Progenitor cell of endocrine pancreas (in vitro differentiated cells): ENCODE measurements around the gene BCCIP. TPM values are rescaled to one million over a fixed set of nuclear protein-coding genes. Genes with fewer than 3 reads are reported as not detected.

Experiments used
- DNase-seq: peaks from one replicate; pipeline ENCODE4 v3.0.0; 2021; ENCODE audit warnings: low spot score; ENCODE audit not compliant: unreplicated experiment
- H3K27ac Mint-ChIP-seq: 2 replicates; pipeline ENCODE4 v1.8.0; 2021; ENCODE audit warnings: mild to moderate bottlenecking, moderate library complexity, mixed read lengths
- H3K27me3 Mint-ChIP-seq: 2 replicates; pipeline ENCODE4 v1.8.0; 2021; ENCODE audit warnings: mixed read lengths
- H3K36me3 Mint-ChIP-seq: 2 replicates; pipeline ENCODE4 v1.8.0; 2022; ENCODE audit warnings: mixed read lengths; ENCODE audit not compliant: insufficient read depth
- H3K4me1 Mint-ChIP-seq: 2 replicates; pipeline ENCODE4 v1.8.0; 2021; ENCODE audit warnings: low read depth, mixed read lengths
- H3K4me3 Mint-ChIP-seq: 2 replicates; pipeline ENCODE4 v1.8.0; 2021; ENCODE audit warnings: low read depth, mild to moderate bottlenecking, moderate library complexity, mixed read lengths
- H3K9me3 Mint-ChIP-seq: 2 replicates; pipeline ENCODE4 v1.8.0; 2021; ENCODE audit warnings: low read depth, mixed read lengths
- total RNA-seq: library from RNA; stranded (reverse); gene quantifications from 2 replicates; pipeline ENCODE4 v1.2.1, GENCODE V29; 2021
- TF ChIP-seq, protein P1 (sequence below): fragments of 200-600 bp; sonication (generic); IDR thresholded peaks from one replicate; pipeline ENCODE4 v1.5.0; 2021; ENCODE audit warnings: antibody characterized with exemption, mild to moderate bottlenecking; ENCODE audit not compliant: unreplicated experiment

BCCIP gene
- total RNA-seq, 1 donor from 2014 or later = 69.8 TPM

DNA sequence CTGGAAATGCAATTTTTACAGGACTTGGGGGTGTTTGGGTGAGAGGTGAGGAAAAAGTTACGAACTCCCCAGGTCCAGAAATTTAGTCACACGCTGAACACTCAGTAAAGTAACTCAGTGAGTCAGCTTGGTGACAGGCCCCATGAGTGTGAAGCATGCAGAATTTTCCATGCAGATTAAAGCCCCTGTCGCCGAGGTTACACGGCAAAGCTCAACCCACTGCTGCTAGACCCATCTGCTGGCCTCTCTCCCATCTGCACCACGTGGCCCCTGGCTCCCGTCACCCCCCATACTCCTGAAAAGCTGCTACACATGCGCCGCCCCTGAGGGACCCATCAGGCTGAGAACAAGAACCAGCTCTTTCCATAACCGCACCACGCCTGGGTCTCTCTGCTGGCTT lies 40.7 kb upstream of the BCCIP start:
- TF ChIP-seq, protein P1, sequence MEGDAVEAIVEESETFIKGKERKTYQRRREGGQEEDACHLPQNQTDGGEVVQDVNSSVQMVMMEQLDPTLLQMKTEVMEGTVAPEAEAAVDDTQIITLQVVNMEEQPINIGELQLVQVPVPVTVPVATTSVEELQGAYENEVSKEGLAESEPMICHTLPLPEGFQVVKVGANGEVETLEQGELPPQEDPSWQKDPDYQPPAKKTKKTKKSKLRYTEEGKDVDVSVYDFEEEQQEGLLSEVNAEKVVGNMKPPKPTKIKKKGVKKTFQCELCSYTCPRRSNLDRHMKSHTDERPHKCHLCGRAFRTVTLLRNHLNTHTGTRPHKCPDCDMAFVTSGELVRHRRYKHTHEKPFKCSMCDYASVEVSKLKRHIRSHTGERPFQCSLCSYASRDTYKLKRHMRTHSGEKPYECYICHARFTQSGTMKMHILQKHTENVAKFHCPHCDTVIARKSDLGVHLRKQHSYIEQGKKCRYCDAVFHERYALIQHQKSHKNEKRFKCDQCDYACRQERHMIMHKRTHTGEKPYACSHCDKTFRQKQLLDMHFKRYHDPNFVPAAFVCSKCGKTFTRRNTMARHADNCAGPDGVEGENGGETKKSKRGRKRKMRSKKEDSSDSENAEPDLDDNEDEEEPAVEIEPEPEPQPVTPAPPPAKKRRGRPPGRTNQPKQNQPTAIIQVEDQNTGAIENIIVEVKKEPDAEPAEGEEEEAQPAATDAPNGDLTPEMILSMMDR = no peak
- DNase-seq = no peak
- Mint-ChIP-seq H3K27me3 (no peaks in the 10 kb centered on the region), H3K4me3 (no peak overlapping the region), H3K4me1 (no peaks in the 10 kb centered on the region), H3K36me3 (no peaks in the 10 kb centered on the region), H3K27ac (no peak overlapping the region), H3K9me3 (peaks cover 5% of the 10 kb centered on the region)

DNA sequence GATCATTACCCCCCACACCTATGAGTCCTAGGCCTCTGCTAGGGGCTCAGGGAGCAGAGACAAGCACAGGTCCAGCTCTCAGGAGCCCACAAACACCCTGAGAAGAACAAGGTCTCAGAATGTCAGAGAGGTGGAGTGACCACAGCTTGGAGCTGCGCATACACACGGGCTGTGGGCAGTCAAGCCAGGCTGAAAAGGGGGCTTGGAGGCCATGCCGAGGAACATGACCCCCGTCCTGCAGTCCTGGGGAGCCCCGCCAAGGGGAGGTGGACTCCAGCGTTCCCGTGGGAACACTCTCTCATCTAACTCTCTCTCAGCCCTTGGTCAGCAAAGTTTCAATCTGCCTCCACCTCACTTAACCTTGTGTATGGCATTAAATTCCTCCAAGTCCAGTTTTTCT lies 39.9 kb upstream of the BCCIP start:
- Mint-ChIP-seq H3K9me3 (peaks cover 5% of the 10 kb centered on the region), H3K4me1 (no peaks in the 10 kb centered on the region), H3K27ac (no peak overlapping the region), H3K4me3 (no peak overlapping the region), H3K36me3 (no peaks in the 10 kb centered on the region), H3K27me3 (no peaks in the 10 kb centered on the region)
- TF ChIP-seq, protein P1 = no peak
- no peak for DNase-seq

DNA sequence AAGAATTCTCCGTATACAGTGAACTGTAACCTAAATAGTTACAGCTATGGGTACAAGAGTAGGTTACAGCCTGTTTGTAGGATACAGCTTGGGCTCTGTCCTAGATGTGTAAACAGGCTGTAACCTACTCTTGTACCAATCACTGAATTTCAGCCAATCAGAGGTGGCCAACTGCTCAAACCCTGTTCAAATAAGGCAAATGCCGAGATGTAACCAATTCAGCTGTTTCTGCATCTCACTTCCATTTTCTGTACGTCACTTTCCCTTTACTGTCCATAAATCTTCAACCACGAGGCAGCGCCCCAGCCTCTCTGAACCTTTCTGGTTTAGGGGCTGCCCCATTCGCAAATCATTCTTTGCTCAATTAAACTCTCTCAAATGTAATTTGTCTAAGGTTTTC lies 39.4 kb upstream of the BCCIP start:
- H3K4me1 Mint-ChIP-seq = no peaks in the 10 kb centered on the region
- TF ChIP-seq, protein P1 = no peak
- DNase-seq = no peak

DNA sequence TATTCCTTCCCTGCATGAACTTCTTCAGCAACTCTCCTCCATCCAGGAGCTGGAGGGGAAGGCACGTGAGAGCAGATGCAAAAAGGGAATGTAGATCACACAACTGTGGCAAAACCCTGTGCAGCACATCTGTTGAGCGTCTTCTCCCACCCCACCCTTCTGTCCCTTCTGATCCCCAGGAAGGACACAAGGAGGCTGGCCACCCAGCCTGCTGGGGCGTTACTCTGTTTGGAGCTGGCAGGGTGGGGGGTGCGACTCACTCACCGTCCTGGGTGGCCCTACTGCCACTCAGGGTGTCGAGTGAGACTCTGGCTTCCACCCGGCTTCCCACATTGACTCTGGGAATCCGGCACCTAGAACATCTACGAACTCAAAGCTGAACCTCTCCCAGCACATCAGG lies 37.6 kb upstream of the BCCIP start:
- H3K27me3 Mint-ChIP-seq = no peaks in the 10 kb centered on the region
- H3K27ac Mint-ChIP-seq = no peak overlapping the region
- H3K4me3 Mint-ChIP-seq = no peak overlapping the region
- no peaks in the 10 kb centered on the region for H3K4me1 Mint-ChIP-seq
- DNase-seq = no peak
- peaks cover 3% of the 10 kb centered on the region for H3K36me3 Mint-ChIP-seq
- no peaks in the 10 kb centered on the region for H3K9me3 Mint-ChIP-seq
- TF ChIP-seq, protein P1 = no peak

More for the DNA sequence above, 39.4 kb upstream of the BCCIP start:
- Mint-ChIP-seq H3K27ac (no peak overlapping the region), H3K9me3 (peaks cover 4% of the 10 kb centered on the region), H3K27me3 (no peaks in the 10 kb centered on the region), H3K4me3 (no peak overlapping the region), H3K36me3 (no peaks in the 10 kb centered on the region)

DNA sequence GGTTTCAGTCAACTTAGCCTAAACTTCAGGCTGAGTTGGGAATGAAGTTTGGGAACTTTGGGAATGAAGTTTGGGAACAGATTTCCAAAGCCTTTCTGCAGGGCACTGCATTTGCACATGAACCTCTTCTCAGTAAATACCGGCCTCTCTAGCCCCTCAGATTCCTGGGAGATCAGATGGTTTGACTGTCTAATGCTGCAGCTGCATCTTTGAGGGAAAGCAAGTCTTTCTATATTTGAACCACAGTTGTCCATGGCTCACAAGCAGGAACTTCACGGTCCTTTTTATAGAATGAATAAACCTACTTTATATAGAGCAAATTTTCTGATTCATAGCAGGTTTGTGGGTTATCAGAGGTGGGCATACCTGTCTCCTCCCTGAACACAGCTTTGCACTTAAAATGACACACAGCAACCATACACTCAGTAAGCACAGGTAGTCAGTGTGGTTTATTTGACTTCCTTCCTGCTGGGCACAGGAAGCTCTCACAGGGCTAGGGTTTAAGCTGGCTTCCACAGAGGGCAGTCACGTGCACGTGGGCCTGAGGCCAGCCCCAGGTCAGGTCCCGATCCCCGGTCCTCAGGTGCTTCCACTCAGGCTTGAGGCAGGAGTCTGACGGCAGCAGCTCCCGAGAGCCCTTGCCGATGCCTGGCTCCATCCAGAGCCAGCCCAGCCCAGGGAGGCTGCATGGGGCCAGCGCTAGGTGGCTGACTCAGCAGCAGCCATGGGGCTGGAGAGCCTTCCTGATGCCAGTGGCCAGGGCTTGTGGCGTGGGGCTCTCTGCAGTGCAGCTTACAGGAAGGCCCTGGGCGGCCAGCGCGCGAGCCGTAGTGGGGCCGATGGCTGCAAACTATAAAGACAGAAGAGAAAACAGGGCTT lies 35.0 kb upstream of the BCCIP start:
- Mint-ChIP-seq H3K4me1 (no peaks in the 10 kb centered on the region), H3K36me3 (peaks cover 14% of the 10 kb centered on the region), H3K27ac (no peak overlapping the region), H3K9me3 (no peaks in the 10 kb centered on the region), H3K4me3 (no peak overlapping the region), H3K27me3 (no peaks in the 10 kb centered on the region)
- DNase-seq = no peak
- TF ChIP-seq, protein P1 = no peak
